GM10266 (cell line): ENCODE measurements around the gene ADAM19.

Experiments
- DNase-seq: peaks from one replicate; pipeline ENCODE4 v3.0.0; 2012; ENCODE audit errors: extremely low spot score
- CTCF ChIP-seq: IDR thresholded peaks from 2 replicates; pipeline ENCODE4 v1.5.1; 2012; ENCODE audit warnings: mild to moderate bottlenecking, low read depth; ENCODE audit not compliant: control insufficient read depth, insufficient read depth; ENCODE audit errors: missing control alignments

Gene ADAM19

GRCh38 chr5:157603333-157604190 is 28.0 kb upstream of the ADAM19 start:
- DNase-seq, result no peak
- no peak for TF ChIP-seq CTCF

DNA sequence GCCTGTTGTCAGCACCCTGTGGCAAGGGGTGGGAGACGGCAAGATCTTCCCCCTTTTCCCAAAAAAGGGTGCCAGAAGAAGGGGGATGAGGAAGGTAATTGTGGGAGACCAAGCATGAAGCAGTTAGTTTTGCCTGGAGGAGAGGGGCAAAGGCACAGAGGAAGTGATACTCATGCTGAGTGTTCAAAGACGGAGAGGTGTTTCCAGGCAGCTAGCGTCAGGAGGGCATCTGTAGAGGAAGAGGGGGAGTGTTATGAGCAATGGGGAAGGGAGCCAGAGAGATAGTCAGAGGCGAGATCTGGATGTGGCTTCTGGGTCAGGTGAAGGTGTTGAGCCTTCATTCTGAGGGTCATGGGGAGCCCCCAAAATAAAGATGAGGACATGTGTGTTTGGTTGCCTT is 26.9 kb upstream of the ADAM19 start:
- DNase-seq, result no peak
- TF ChIP-seq CTCF, result no peak

GRCh38 chr5:157600252-157600651 is 24.7 kb upstream of the ADAM19 start:
- no peak for TF ChIP-seq CTCF
- no peak for DNase-seq

DNA sequence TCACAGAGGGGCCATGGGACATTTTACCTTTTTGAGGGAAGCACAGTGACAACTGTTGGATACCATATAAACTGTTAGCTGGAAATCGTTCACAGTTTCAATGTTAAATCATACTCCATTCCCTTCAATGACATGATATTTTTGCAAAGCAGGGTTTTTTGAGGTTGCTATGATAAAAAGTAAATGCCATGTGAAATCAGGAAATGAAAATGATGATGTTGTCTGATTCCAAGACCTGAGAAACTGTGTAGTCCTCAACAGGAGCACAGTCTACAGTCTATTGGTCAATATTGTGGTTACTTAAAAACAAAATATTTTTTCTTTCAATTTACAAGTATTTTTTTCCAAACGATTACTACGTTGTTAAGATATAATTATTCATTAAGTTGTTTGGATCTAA is 24.0 kb upstream of the ADAM19 start:
- DNase-seq, result no peak
- TF ChIP-seq CTCF, result no peak

DNA sequence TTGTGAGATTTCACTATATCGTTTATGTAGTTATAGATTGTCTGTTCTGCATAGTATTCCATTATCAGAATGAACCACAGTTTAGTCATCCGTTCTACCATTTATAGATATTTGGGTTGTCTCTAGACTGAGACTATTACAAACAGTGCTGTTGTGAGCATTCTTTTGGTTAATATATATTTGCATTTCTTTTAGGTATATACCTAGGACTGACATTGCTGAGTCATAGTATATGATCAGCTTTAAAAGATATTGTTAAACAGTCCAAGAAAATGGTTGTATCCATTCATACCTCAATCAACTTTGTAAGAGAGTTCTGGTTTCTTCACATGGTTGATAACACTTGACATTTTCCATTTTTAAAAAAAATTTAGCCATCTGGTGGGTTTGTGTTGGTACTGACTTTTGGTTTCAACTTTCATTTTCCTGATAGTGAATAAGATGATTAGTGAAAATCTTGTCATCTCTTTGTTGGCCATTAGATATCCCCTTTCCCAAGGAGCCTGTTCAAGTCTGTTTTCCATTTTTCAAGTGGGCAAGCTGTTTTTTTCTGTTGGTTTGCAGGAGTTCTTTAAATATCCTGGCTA is 22.9 kb upstream of the ADAM19 start:
- no peak for DNase-seq
- TF ChIP-seq CTCF, result no peak

DNA sequence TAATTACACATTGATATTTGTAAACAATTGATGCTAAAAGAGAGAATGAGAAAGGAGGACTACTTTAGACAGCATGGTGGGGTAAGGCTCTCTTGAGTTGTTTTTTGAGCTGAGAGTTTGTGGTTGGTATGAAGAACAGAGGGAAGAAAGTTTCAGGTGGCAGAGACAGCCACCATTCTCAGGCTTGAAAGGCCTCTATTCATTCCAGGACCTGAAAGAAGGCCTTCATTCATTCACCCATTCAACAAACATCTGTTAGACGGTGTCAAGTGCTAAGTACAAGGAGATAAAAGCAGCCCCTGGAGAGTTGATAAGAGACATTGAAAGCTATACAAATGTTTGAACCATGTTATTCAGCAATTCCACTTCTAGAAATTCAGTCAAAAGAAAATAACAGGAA is 21.7 kb upstream of the ADAM19 start:
- TF ChIP-seq CTCF, result no peak
- no peak for DNase-seq

- peak; percentile 41 for DNase-seq
- TF ChIP-seq CTCF, result no peak
Observed at GRCh38 chr5:157596487-157596886, 20.9 kb upstream of the ADAM19 start.
